MM.1S (cell line): ENCODE data around the gene ZNF337.
"Not testable (repeated sequence)": the region's sequence is repeated elsewhere in the genome, so short reads cannot be mapped to it uniquely, and the experiment has no call there.

Experiments used
- CTCF ChIP-seq: fragments of 300-600 bp; sonication (generic); IDR thresholded peaks from 2 replicates; pipeline ENCODE4 v1.5.1; 2016; ENCODE audit warnings: antibody characterized with exemption, low read length, mixed read lengths
- EZH2 ChIP-seq: fragments of 300-600 bp; sonication (generic); optimal IDR thresholded peaks from 2 replicates; pipeline ENCODE3; 2017; ENCODE audit warnings: low read depth, mild to moderate bottlenecking, antibody characterized with exemption, low read length, mixed read lengths
- EZH2phosphoT487 ChIP-seq: fragments of 300-600 bp; sonication (generic); IDR thresholded peaks from 2 replicates; pipeline ENCODE4 v1.6.1; 2018; ENCODE audit warnings: antibody characterized with exemption, low read length

- not testable (repeated sequence) for TF ChIP-seq CTCF, EZH2, EZH2phosphoT487
Observed at GRCh38 chr20:25700835-25701234, 4.2 kb upstream of the ZNF337 start.
